Measurements from ENCODE around the gene SPATA21. TPM values are rescaled to one million over a fixed set of nuclear protein-coding genes. Genes with fewer than 3 reads are reported as not detected.
A peak's percentile ranks its signal among the peaks of the same experiment; 100 is the strongest.
"Not testable (repeated sequence)": the region's sequence is repeated elsewhere in the genome, so short reads cannot be mapped to it uniquely, and the experiment has no call there.

SPATA21 gene
- total RNA-seq, 1 donor from 2014 or later, result not detected

DNA sequence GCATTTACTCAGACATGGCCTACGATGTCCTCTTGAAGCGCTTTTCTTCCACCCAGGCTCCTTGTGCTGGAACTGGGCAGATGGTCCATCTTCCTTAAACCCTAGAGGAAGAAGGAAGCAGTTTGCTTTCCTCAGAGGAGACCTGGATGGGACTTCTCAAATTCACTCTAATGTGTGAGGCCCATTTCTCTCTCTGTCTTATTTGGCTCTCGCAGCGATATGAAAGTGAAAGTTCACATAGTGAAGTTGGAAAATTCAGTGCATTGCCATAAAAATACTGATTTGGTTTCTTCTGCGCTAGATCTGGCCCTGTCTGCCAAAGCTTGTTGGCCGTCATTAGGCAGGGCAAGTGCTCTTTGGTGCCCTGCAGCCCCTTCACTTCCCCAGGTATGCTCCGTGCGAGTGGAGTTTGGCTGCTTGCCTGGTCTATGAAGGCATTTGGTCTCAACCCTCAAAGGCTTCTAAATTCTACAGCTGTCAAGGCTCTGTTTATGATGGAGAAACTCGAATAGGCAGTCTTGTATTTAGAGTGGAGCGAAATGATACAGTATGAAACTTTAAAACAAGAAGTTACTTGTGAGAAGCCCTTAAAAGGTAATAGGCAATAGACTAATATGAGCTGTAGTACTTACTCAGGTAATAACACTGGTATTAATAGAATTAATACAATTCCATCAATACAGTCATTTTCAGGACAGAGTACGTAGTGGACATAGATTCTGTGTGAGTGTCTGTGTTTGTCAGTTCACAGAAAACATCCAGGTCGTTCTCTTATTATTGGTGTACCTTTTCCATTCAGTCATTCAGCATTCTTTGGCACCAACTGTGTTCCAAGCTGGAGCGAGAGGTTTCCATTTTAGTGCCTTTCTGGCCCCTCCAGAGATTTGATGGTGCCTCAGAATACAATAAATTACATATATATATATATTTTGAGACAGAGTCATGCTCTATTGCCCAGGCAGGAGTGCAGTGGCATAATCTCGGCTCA, 49.7 kb downstream of the SPATA21 start:
- no peak for FAIRE-seq
- DNase-seq (ENCODE audit: low spot score in 2 of 2), result no peak

DNA sequence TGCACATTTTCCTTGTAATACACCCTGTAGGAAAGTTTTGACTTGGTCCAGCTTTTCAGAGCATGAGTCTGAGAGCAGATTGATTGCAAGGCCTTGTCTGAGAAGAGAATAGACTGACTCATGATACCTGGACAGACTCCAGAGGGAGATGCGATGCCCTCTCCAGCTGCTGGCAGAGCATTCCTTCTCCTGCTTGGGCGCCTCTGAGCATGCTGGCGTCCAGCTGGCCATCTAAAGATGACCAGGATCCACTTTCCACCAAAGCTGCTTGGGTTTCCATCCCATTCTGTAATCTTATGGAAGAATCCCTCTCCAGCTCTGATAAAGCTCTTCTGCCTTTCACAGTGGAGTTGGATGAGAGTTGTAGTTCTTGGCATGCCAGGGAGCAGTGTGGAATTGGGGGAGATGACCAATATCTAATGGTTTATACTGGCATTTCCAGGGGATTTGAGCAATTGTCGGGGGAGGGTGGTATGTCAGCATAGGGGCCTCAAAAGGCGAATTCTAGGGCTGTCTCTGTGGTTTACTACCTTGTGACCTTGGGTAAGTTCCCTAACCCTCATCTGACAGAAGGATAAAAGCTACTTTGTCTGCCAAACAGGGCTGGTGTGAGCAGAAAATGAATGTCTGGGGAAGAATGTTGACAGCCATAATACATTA, 50.6 kb downstream of the SPATA21 start:
- FAIRE-seq, result no peak
- DNase-seq (ENCODE audit: low spot score in 2 of 2), result no peak

DNA sequence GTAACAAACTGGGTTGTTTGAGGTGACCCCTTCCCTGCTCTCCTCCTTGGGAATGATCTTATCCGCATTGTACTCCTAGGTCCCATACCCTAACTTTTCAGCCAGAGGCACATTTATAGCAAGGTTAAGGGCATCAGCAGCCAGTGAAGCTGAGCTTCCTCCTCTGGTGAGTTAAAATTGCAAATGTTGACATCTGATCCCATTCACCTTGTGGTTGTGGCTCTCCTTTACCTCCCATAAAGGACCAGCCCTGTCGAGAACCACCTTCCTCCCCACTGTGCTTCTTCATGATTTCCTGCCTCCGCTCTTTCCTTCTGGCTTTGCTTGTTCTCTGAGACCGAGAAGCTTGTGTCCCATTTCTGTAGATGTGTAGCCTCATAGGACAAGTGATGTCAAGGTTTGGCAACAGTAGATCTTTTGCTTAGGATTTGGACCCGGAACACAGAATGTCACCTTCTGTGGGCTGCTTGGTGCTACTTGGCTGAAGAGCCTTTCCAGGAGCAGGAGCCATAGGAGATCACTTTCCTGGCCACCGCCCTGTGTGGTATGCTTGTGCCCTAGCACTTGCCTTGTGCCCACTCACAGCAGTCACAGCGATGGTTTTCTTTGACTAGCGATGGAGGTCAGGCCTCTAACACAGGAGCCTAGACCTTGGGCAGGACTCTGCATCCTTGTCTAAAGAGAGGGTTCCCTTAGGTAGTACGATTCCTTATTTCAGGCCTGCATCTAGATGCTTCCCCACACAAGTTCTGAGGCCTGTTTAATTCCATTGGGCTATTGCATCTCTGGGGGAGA, 51.4 kb downstream of the SPATA21 start:
- DNase-seq (ENCODE audit: low spot score in 2 of 2) (no peak), FAIRE-seq (no peak)

DNA sequence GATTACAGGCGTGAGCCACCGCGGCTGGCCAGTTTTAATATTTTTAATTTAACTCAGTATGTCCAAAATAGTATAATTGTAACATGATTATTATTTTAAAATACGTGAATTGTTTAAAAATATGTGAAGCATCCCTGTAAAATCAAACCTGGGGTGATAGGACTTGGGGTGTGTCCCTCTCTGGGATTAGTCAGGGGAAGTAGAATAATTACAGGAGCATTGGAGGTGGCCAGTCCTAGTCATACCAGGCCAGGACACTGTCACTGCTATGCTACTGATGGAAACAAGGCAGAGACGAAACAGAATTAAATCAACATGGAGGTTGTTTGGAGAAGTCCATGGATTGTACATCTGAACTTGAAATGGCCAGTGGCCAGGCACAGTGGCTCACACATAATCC, 53.3 kb downstream of the SPATA21 start:
- FAIRE-seq (no peak), DNase-seq (ENCODE audit: low spot score in 2 of 2) (no peak)

DNA sequence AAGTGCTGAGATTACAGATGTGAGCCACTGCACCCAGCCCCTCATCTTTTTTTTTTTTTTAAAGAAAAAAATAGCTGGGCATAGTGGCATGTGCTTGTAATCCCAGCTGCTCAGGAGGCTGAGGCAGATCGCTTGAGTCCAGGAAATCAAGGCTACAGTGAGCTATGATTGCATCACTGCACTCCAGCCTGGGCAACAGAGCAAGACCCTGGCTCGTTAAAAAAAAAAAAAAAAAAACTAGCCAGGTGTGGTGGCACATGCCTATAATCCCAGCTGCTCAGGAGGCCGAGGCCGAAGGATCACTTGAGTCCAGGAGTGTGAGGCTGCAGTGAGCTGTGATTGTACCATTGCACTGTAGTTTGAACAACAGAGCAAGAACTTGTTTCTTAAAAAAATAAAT, 56.4 kb downstream of the SPATA21 start:
- DNase-seq (ENCODE audit: low spot score in 2 of 2) (no peak), FAIRE-seq (no peak)

DNA sequence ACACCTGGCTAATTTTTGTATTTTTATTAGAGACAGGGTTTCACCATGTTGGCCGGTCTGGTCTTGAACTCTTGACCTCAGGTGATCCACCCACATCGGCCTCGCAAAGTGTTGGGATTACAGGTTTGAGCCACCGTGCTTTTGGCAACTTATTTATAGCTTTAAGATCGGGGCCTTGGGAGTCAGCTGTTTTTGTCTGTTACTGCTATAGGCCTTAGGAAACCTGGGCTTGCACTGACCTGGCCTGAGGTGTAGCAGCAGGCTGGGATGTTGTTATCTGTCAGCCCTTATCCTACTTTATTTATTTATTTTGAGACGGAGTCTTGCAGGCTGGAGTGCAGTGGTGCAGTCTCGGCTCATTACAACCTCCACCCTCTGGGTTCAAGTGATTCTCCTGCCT, 58.8 kb downstream of the SPATA21 start:
- FAIRE-seq, result no peak
- DNase-seq (ENCODE audit: low spot score in 2 of 2), result no peak

DNA sequence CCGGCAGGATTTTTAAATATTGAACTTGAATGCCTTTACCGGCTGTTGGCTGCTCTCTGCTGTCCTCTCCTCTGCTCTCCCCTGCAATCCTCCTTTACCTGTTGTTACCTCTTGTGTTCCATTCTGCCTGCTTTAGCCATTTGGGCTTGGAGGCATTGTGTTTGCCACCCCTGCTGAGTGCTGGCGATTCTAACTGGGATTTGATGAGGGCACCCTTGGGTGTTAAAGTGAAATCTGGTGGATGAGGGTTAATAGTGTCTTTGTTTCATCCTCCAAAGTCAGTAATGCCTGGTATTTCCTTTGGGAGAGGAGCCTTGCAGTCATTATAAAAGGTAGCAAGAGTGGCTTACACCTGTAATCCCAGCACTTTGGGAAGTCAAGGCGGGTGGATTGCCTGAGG, 60.3 kb downstream of the SPATA21 start:
- FAIRE-seq, result no peak
- no peak for DNase-seq (ENCODE audit: low spot score in 2 of 2)

DNA sequence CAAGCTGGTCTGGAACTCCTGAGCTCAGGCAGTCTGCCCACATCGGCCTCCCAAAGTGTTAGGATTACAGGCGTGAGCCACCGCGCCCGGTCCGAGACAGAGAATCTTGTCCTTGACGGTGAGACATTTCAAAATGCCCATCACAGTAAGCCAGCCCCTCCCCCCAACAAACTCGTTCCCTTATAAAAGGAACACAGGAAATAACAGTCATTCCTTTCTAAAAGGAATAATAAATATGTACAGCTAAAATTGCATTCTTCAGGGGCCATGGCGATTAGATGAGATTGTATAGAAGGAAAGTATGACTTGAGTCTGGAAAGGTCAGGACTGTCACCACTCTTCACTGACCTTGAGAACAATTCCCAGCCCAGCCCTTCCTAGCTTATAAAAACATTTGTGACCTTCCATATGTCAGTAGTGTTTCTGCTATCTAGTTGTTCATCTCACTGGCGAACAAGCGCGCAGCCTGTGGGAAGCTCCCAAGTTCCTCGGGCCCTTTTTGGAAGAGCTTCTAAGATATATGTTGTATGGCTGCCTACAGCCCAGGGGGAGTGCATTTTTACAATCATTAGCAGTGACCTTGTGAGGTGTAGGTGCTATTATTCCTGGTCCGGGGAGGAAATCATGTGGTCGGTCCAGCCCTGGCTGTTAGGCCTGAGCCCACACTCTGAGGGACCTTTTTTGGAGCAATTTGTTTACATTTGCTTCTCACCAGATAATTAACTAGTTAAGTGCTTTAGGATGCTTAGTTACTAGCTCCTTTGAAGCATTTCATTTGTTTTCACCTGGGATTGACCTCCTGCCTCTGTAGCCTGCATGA, 61.5 kb downstream of the SPATA21 start:
- no peak for DNase-seq (ENCODE audit: low spot score in 2 of 2)
- no peak for FAIRE-seq

DNA sequence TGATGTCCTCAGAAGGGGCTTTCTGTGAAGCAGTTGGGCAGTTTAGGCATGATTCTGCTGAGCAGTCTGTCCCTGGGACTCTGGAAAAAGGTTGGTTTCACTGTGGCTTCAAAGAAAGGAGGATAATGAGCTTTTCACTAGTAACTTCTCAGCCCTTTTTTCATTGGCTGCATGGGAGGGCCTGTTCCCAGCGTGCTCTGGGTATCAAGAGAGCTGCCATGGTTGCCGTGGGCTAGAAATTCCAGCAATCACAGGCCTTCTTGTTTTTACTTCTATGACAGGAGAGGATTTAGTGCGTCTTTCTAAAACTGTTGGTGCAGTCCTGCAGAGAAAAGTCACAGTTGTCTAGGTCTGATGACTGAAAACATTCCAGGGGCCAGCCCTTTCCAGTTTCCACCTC, 63.0 kb downstream of the SPATA21 start:
- DNase-seq (ENCODE audit: low spot score in 2 of 2) (no peak), FAIRE-seq (no peak)

DNA sequence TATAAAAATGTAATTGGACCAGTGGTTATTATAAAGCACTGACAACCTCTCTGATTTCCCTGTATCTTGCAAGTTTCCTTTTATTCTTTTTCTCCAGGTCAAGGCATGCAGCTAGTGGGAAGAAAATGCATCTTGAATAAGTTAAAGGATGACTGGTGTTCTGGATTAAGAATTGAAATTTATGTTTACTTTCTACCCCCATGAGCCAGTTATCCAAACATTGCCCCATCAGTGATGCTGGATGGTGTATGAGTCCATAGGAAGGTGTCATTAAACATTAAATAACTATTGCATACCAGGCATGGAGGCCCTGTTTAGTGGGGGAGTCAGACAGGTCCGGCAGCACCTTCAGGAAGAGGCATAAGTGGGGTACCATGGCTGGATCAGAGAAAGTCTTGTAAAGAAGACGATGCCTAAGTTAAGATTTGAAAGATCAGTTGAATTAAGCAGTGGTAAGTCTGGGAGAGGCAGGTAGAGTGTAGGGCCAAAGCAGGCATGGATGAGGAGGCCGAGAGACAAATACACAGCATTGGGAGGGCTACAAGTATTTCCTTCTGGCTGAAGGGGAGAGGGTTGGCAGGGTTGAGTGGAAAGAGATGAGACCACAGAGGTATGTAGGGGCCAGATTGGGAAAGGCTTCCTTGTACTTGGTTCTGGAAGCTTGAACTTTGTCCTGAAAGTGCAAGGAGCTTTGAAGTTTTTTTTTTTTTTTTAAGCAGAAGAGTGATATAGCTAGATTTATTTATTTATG, 64.5 kb downstream of the SPATA21 start:
- no peak for DNase-seq (ENCODE audit: low spot score in 2 of 2)
- no peak for FAIRE-seq

DNA sequence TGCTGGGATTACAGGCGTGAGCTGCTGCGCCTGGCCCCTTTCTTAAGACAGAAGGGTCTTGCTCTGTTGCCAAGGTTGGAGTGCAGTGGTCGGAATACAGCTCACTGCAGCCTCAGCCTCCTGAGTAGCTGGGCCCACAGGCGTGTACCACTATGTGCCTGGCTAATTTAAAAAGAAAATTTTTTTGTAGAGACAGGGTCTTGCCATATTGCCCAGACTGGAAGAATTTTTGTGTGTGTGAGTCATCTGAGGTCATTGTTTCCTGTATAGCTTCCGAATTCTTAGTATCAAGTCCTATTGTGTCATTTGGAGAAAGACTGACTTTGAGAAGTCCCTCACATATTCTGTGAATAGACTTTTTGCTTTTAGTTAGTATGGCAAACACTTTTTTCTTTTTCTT, 65.5 kb downstream of the SPATA21 start:
- DNase-seq (ENCODE audit: low spot score in 2 of 2), result no peak

DNA sequence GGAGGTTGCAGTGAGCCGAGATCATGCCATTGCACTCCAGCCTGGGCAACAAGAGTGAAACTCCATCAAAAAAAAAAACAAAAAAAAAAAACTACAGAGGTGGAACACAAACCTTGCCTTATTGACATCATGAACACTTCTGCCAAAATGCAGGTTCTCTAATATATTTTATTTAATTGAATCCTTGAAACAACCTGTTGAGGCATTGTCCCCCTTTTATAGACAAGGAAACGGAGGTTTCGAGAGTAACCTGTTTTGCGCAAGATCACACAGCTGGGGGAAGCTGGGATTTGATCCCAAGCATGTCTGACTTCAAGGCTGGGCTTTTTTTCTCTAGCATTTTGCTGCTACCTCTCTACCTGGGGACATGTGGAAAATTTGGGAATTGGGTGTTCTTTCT, 67.4 kb downstream of the SPATA21 start:
- FAIRE-seq, result no peak

More for the DNA sequence above, 65.5 kb downstream of the SPATA21 start:
- FAIRE-seq, result no peak

DNA sequence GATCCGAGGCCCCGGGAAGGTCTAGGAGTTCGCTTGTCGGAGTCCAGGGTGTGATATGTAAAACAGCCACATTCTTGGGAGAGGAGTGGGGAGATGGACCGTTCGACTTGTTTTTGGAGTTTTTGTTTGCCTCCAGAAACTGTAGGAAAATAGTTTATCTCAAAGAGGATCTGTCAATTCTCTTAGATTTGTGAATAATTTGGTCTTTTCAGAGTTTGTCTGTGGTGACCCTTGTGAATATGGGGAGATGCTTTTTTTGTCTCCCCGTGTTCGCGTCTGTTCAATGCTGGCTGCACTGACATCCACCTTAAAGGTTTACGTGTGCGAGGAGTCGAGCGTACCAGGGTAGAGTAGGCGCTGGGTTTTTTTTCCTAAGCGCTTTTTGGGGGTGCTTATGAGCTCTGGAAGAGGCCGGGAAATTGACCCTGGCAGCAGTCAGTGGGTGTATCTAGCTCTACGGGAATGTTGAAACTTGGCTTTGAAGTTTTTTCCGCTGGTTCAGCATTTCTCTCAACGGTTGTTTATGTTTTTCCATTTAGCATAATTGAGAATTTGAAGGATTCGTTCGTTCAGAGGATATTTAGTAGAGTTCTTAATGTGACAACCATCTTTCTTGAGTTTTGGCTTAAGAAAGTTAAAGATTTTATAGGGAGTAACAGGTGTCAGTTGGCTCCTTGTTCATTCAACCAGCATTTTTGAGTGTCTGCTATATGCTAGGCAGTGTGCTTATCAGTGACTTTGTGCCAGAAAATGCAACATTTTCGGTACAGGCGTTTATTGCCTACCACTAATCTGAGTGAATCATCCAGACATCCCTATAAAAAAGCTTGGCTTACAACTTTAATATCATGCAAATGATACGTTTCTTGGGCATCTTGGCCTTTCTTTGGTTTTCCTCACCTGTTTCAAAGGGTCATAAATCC, 69.0 kb downstream of the SPATA21 start:
- FAIRE-seq (no peak), DNase-seq (ENCODE audit: low spot score in 2 of 2) (no peak)

More for the DNA sequence above, 67.4 kb downstream of the SPATA21 start:
- no peak for DNase-seq (ENCODE audit: low spot score in 2 of 2)

DNA sequence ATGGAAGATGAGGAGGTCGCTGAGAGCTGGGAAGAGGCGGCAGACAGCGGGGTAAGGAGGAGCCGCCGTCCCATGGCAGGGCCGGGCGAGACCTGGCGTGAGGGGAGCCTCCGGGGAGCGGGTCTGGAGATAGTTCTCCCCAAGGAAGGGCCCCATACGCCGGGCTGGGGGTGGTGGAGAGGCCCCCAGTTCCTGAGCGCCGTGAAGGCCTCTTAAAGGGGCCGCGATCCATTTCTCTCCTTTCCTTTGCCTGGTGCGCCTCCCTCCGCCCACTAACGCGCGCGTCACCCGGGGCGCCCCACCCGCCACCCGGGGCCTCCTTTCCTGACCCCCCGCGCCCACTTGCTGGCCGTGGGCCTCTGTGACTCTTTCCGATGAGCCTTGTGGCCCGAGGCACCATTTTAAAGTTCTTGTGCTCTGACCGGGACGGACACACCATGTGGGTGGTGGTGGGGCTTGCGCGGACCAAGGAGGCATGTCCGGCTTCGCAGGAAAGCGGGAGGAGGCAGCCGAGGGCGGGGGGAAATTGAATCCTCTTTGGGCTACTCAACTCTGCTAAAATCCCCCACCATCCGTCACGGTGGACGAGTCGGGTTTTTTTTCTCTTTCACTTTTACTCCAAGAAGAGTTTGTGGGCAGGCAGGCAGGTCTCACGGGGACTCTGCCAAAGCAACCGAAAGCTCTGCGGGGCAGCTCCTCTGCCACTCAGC, 69.8 kb downstream of the SPATA21 start:
- peak; percentile 80 to 84 for DNase-seq (ENCODE audit: low spot score in 2 of 2)

DNA sequence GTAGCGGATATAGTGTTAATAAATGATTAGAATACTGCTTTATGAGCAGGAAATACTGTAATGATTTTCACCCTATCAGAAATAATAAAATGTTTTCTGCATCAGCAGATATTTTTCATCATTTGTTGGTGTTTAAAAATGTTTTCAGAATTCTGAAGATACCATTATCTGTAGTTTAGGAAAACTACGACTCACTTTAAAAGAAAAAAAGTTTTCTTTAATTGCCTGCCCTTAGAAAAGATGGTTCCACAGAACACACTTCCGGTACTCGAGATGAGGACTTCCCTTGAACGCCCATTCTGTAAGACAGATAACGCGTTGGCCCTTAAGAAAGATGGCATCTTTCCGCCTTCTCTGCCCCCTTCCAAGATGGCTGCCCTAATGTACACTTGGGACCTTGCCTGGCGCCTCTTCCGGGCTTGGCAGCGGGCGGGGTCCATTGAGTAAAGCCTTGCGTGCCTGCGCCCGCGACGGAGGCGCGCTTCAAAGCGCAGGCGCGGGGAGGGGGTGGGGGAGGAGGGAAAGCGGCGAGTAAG, 70.4 kb downstream of the SPATA21 start, which contains the start of gene SZRD1:
Gene SZRD1 (plus strand): TSS at position 521 of the 536 bp plus-strand sequence. CDS start 16 bp downstream, outside the sequence.
- FAIRE-seq (peak; percentile 78), DNase-seq (ENCODE audit: low spot score in 2 of 2) (peak; percentile 86 to 88)

More for the DNA sequence above, 69.8 kb downstream of the SPATA21 start:
- FAIRE-seq, result no peak

DNA sequence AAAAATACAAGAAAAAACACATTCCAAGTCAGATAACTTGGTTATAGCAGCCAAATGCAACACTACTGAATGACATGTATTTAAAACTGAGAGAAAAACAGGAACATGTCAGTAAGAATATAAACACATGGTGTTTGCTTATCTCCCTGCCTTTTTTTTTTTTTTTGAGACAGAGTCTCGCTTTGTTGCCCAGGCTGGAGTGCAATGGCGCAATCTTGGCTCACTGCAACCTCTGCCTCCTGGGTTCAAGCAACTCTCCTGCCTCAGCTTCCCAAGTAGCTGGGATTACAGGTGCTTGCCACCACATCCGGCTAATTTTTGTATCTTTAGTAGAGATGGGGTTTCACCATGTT, 72.1 kb downstream of the SPATA21 start:
- FAIRE-seq; DNase-seq (ENCODE audit: low spot score in 2 of 2): not testable (repeated sequence)

DNA sequence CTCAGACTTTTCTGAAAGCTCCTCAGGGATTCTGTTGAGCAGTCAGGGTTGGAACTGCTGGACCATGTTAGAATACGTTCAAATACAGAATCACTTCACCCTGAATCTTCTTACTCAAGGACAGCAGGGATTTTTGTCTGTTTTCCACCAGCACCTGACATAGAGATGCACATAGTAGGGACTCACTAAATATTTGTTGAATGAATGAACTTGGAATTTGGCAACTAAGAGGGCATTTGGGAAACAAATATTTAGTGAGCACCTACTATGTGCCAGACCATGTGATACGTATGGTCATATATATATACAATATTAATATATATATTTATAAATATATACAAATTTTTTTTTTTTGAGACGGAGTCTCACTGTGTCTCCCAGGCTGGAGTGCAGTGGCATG, 80.4 kb downstream of the SPATA21 start:
- FAIRE-seq (no peak), DNase-seq (ENCODE audit: low spot score in 2 of 2) (no peak)
